Panc1 (cell line): ENCODE results near the gene SLC34A1. TPM values are rescaled to one million over a fixed set of nuclear protein-coding genes. Genes with fewer than 3 reads are reported as not detected.
"Not testable (repeated sequence)": the region's sequence is repeated elsewhere in the genome, so short reads cannot be mapped to it uniquely, and the experiment has no call there.

Experiments used
- ATAC-seq: fragments of 200-7000 bp; cut with Tn5 transposase; 2 replicates; pipeline ENCODE4 v1.9.1; 2020; ENCODE audit warnings: mild to moderate bottlenecking, moderate library complexity
- BruUV-seq: library from RNA; stranded (reverse); fragments of 400-500 nt; replicated peaks from 2 replicates; lab custom pipeline; 2021; lab: Mats Ljungman, UMichigan
- CTCF ChIA-PET: fragments of 300-600 bp; sonication (Branson Sonifier 250); formaldehyde crosslinking; loops from one replicate; lab custom pipeline; 2022; ENCODE audit warnings: antibody characterized with exemption; lab: Charles Lee
- POLR2A ChIA-PET: fragments of 300-600 bp; sonication (Branson Sonifier 250); formaldehyde crosslinking; loops from one replicate; lab custom pipeline; 2022; ENCODE audit warnings: antibody characterized with exemption; lab: Charles Lee
- DNase-seq: peaks from one replicate; pipeline ENCODE4 v3.0.0-alpha.2; 2010; ENCODE audit warnings: low read depth, low spot score
- H3K27ac ChIP-seq: 2 replicates; pipeline ENCODE4 v1.5.1; 2011; ENCODE audit warnings: mild to moderate bottlenecking, low read length, inconsistent platforms
- H3K27me3 ChIP-seq: fragments of 200-500 bp; sonication (Bioruptor generic); 2 replicates; pipeline ENCODE4 v1.6.0; 2014; ENCODE audit warnings: low read length, inconsistent platforms; ENCODE audit not compliant: control insufficient read depth, insufficient read depth
- H3K36me3 ChIP-seq: fragments of 200-500 bp; sonication (Bioruptor generic); 2 replicates; pipeline ENCODE4 v1.5.1; 2014; ENCODE audit warnings: inconsistent platforms, mild to moderate bottlenecking, low read length, moderate library complexity; ENCODE audit not compliant: control insufficient read depth, insufficient read depth
- H3K4me1 ChIP-seq: 2 replicates; pipeline ENCODE4 v1.5.1; 2011; ENCODE audit warnings: inconsistent platforms, mild to moderate bottlenecking, low read length, moderate library complexity; ENCODE audit not compliant: control insufficient read depth, insufficient read depth
- H3K4me3 ChIP-seq, 2 experiments: 2 replicates each; pipeline ENCODE4 v1.5.1; 2011 to 2012; ENCODE audit warnings: low read depth in 2 of 2, low read length in 2 of 2, mild to moderate bottlenecking in 2 of 2, inconsistent platforms in 1 of 2, moderate library complexity in 1 of 2
- H3K9me3 ChIP-seq: fragments of 200-500 bp; sonication (Bioruptor generic); 2 replicates; pipeline ENCODE4 v1.5.1; 2014; ENCODE audit warnings: low read depth, mild to moderate bottlenecking, inconsistent platforms, low read length, moderate library complexity; ENCODE audit not compliant: control insufficient read depth, insufficient read depth
- CTCF ChIP-seq: fragments of 450-650 bp; IDR thresholded peaks from 2 replicates; pipeline ENCODE4 v1.5.1; 2017; ENCODE audit warnings: mild to moderate bottlenecking
- POLR2AphosphoS5 ChIP-seq: IDR thresholded peaks from 2 replicates; pipeline ENCODE4 v1.6.1; 2012; ENCODE audit warnings: mild to moderate bottlenecking, low read depth, low read length, moderate library complexity
- REST ChIP-seq, 2 experiments: IDR thresholded peaks; 2 replicates each; pipeline ENCODE4 v1.6.1; 2011 to 2012; ENCODE audit warnings: low read depth in 2 of 2, control low read depth in 1 of 2, low read length in 1 of 2, mild to moderate bottlenecking in 1 of 2, moderate library complexity in 1 of 2; ENCODE audit not compliant: insufficient read depth in 1 of 2
- SIN3A ChIP-seq: IDR thresholded peaks from 2 replicates; pipeline ENCODE4 v1.6.1; 2012; ENCODE audit warnings: low read depth, mild to moderate bottlenecking, low read length, moderate library complexity, borderline replicate concordance; ENCODE audit not compliant: insufficient read depth
- TCF7L2 ChIP-seq: IDR thresholded peaks from 2 replicates; pipeline ENCODE4 v1.6.1; 2011; ENCODE audit warnings: mild to moderate bottlenecking, low read depth, low read length, inconsistent platforms
- in situ Hi-C: cut with HindIII; loops from 2 replicates; pipeline ENCODE4 v1.10.0; 2016; ENCODE audit warnings: low sequenced_read_pairs, low pct_unique_long_range_greater_than_20kb
- intact Hi-C: fragments of 100-400 bp; cut with micrococcal nuclease; formaldehyde crosslinking; loops from one replicate; pipeline ENCODE4 v1.10.0; 2022; ENCODE audit not compliant: unreplicated experiment
- total RNA-seq: library from RNA; stranded (reverse); gene quantifications from one replicate; pipeline ENCODE4 v1.2.1, GENCODE V29; 2021; ENCODE audit not compliant: unreplicated experiment

SLC34A1 gene
- total RNA-seq, 1 experiment from 2014 or later = not detected

- BruUV-seq = no TSS peak
- POLR2A ChIA-PET = no interaction called here
These were observed 34.8 kb downstream of the SLC34A1 start for GRCh38 chr5:177419046-177419445.

GRCh38 chr5:177420472-177420871 is 36.2 kb downstream of the SLC34A1 start:
- BruUV-seq, ATAC-seq, H3K9me3 ChIP-seq, intact Hi-C loops, H3K27me3 ChIP-seq, in situ Hi-C loops, POLR2A ChIA-PET, H3K4me3 ChIP-seq, DNase-seq, H3K27ac ChIP-seq, H3K4me1 ChIP-seq, CTCF ChIA-PET, H3K36me3 ChIP-seq: not testable (repeated sequence)

More at GRCh38 chr5:177419046-177419445, 34.8 kb downstream of the SLC34A1 start:
- Histone ChIP-seq H3K36me3 (no peaks in the 10 kb centered on the region), H3K4me1 (no peaks in the 10 kb centered on the region), H3K4me3 (no peak overlapping the region), H3K27ac (no peak overlapping the region), H3K27me3 (no peaks in the 10 kb centered on the region), H3K9me3 (no peaks in the 10 kb centered on the region)
- TF ChIP-seq CTCF (no peak), TCF7L2 (no peak), POLR2AphosphoS5 (no peak), REST (IDR thresholded peaks at IDR 0.05; ENCODE audit: insufficient read depth in 1 of 2, low read depth in 2 of 2, low read length in 1 of 2) (no peak), SIN3A (no peak)
- CTCF ChIA-PET = no interaction called here
- no peak for ATAC-seq
- intact Hi-C loops = no loop called here
- no peak for DNase-seq
- in situ Hi-C loops = no loop called here

GRCh38 chr5:177421062-177421798 is 37.0 kb downstream of the SLC34A1 start:
- ATAC-seq (no peak), DNase-seq (no peak)
- no peak overlapping the region for H3K4me3 ChIP-seq
- no peak overlapping the region for H3K27ac ChIP-seq
- in situ Hi-C loops (no loop called here), intact Hi-C loops (no loop called here)
- no peaks in the 10 kb centered on the region for H3K36me3 ChIP-seq
- BruUV-seq = no TSS peak
- no peaks in the 10 kb centered on the region for H3K27me3 ChIP-seq
- no peak for TF ChIP-seq REST (IDR thresholded peaks at IDR 0.05; ENCODE audit: insufficient read depth in 1 of 2, low read depth in 2 of 2, low read length in 1 of 2)
- no peak for TF ChIP-seq CTCF
- TF ChIP-seq TCF7L2 = no peak
- no peak for TF ChIP-seq POLR2AphosphoS5
- no peak for TF ChIP-seq SIN3A
- POLR2A ChIA-PET = interaction anchor here (0.6 kb wide), 1 partner anchor 26 kb away, joined by 4 read pairs; the partner anchor contains the start of gene PRR7
- H3K4me1 ChIP-seq = peaks cover 7% of the 10 kb centered on the region
- H3K9me3 ChIP-seq = no peaks in the 10 kb centered on the region
- CTCF ChIA-PET = no interaction called here
